GM12801 (cell line): ENCODE results near the gene HES5.

Experiments used
- CTCF ChIP-seq: IDR thresholded peaks from one replicate; pipeline ENCODE4 v1.5.1; 2011; ENCODE audit warnings: control low read depth; ENCODE audit not compliant: insufficient read length; ENCODE audit errors: extremely low read depth

Gene HES5

DNA sequence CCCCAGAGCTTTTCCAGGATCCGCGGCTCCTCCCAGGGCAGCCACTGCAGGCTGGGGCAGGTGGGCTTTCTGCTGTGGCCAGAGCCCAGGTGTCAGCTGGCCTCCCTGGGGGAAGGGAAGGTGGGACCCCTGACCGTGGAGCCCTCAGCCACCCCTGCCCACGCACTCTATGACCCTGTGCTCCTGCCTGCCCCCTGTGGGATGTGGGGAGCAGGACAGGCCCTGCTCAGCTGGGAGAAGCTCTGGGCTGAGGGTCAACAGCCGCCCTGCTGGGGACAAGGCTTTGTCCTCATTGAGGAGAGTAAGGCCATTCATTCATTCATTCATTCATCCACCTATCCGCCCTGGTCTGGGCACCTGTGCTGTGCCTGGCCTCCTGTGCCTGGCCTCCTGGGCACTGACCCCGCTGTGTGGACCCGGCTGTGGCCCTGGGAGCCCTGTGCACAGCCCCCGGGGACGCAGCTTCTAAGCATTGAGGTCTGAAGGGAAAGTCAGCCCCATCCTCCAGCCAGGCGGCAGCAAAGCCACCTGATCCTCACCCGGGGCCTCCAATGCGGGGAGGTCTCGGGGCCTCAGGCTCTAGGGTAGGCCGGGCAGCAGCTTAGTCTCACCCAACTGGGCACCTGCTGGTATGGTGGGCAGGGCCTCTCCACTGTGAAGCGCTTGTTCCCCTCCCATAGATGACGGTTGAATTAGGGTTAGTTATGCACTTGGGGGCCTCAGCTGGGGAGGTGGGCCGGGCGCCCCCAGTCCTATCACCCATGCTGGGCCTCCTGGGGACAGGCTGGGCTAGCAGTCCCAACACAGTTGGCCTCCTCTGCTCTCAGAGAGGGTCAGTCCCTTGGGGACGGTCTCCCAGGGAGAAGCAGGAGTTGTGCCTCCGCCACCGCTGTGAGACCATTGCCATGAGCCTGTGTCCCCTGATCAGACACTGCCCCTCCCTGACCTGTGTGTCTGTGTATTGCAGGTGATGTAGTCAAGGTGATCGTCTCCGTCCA, 32.1 kb upstream of the HES5 start:
- no peak for TF ChIP-seq CTCF

- TF ChIP-seq CTCF: no peak
These were observed 31.4 kb upstream of the HES5 start for GRCh38 chr1:2561446-2561845.

DNA sequence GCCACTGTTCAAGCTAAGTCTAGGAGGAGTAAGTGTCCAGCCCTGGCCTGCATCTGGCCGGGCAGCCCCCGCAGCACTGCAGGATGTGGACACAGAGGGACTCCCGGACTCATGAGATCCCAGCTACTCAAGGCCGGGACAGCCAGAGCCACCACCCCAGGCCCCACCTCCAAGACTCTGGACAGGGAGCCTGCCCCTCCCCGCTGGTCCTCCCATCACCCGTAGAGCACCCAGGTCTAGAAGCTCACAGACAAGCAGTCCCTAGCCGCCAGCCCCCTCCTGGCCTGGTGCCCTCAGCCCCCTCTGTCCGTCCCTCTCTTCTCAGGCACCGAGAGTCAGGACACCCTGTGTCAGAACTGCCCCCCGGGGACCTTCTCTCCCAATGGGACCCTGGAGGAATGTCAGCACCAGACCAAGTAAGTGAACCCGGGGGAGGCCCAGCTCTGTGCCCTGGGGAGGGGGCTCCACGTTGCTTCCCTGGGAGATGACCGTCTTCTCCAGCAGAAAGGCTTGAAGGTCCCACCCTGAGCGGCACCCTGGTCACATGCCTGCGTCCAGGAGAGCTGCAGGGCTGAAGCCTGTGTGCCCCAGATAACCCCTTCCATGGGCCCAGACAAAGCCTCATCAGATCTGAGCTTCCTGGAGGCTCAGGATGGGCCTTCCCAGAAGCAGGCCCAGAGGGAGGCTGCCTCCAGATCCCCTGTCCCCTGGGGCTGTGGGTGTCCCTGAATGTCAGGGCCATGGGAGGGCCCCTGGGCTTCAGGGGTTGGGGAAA, 30.4 kb upstream of the HES5 start:
- no peak for TF ChIP-seq CTCF

- no peak for TF ChIP-seq CTCF
These were observed 29.6 kb upstream of the HES5 start for GRCh38 chr1:2559509-2560298.

DNA sequence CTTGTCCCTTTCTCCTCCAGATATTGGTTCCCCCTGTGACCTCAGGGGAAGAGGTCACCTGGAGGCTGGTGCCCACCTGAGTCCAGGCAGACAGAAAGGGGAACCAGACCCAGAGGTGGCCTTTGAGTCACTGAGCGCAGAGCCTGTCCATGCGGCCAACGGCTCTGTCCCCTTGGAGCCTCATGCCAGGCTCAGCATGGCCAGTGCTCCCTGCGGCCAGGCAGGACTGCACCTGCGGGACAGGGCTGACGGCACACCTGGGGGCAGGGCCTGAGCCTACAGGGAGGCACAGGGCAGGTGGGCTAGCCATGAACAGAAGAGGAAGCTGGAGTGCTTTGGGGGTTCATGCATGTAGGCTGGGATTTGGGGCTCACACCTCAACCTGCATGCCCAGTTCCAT, 28.8 kb upstream of the HES5 start:
- no peak for TF ChIP-seq CTCF

DNA sequence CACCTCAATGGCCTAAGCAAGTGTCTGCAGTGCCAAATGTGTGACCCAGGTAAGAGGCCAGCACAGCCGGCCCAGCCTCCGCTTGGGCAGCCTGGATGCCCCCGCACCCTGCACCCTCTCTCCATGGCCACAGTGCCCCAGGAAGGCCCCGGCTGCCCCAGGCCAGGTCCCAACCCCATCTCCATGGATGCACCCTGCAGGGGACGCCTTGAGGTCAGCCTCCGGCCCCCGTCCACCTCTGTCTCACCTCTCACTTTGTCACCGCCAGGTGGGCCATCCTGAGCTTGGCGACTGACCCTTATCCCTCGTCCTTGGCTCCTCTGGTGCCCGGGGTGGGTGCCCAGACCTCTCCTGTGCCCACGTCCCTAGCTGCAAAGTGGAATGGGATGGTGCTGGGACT, 28.4 kb upstream of the HES5 start:
- TF ChIP-seq CTCF: no peak
